Measurements from ENCODE around the gene PRSS21.

The PRSS21 gene

DNA sequence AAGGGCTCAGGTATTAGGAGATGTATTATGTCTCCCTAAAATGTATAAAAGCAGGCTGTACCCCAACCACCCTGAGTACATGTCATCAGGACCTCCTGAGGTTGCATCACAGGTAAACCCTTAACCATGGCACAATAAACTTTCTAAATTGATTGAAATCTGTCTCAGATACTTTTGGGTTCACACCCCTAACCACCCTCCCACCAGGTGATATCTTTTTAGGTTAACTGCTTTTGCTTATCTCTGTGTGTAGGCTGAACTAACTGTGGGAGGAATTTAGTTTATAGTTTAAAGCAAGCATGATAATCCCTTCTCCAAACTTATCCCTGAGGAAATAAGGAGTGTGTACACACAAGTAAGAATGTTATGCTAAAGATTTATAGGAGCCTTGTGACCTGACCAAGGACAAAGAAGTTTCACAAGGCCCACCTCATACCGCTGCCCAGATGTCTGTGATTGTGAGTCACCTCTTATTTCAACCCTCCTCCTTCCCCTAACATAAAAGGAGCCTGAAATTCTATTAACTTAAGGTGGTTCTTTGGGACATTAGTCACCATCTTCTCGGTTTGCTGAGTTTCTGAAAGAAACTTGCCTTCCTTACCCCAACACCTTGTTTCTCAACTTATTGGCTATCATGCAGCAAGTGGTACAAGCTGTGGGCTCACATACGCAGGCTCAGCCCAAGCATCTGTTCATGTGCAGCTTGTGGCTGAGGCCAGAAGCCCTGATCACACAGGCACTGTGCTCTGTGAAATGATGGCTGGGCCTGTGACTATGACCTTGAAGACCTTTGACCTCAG lies 29.7 kb downstream of the PRSS21 start:
- TF ChIP-seq SUZ12 (IDR thresholded peaks at IDR 0.05) (no peak), FOXK2 (IDR thresholded peaks at IDR 0.05) (no peak), NFRKB (IDR thresholded peaks at IDR 0.05) (no peak), SP1 (IDR thresholded peaks at IDR 0.05) (no peak), FOXA1 (IDR thresholded peaks at IDR 0.05) (no peak), ZNF384 (IDR thresholded peaks at IDR 0.05) (no peak), LEF1 (IDR thresholded peaks at IDR 0.05; ENCODE audit: borderline replicate concordance) (no peak), HDGF (IDR thresholded peaks at IDR 0.05; ENCODE audit: borderline replicate concordance) (no peak), ARNT (IDR thresholded peaks at IDR 0.05) (no peak), CTBP1 (IDR thresholded peaks at IDR 0.05; ENCODE audit: borderline replicate concordance) (no peak), FOXM1 (IDR thresholded peaks at IDR 0.05; ENCODE audit: borderline replicate concordance) (no peak), L3MBTL2 (conservative IDR thresholded peaks at IDR 0.05) (no peak), BHLHE40 (IDR thresholded peaks at IDR 0.05; ENCODE audit: borderline replicate concordance) (no peak), ELF4 (IDR thresholded peaks at IDR 0.05) (no peak), TARDBP (IDR thresholded peaks at IDR 0.05) (no peak)
- TF ChIP-seq, protein P1, sequence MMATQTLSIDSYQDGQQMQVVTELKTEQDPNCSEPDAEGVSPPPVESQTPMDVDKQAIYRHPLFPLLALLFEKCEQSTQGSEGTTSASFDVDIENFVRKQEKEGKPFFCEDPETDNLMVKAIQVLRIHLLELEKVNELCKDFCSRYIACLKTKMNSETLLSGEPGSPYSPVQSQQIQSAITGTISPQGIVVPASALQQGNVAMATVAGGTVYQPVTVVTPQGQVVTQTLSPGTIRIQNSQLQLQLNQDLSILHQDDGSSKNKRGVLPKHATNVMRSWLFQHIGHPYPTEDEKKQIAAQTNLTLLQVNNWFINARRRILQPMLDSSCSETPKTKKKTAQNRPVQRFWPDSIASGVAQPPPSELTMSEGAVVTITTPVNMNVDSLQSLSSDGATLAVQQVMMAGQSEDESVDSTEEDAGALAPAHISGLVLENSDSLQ (IDR thresholded peaks at IDR 0.05) = no peak
- no peak for DNase-seq (ENCODE audit: extremely low spot score)
- CTCF ChIA-PET = no interaction called here
- POLR2A ChIA-PET = interaction anchor here (2.6 kb wide), 1 partner anchor 22 kb away, joined by 14 read pairs; no protein-coding TSS in a partner anchor

GRCh38 chr16:2848933-2849725 lies 32.1 kb downstream of the PRSS21 start:
- POLR2A ChIA-PET = no interaction called here
- CTCF ChIA-PET = interaction anchor here (1.3 kb wide), 1 partner anchor 10 kb away, joined by 6 read pairs; no protein-coding TSS in a partner anchor

DNA sequence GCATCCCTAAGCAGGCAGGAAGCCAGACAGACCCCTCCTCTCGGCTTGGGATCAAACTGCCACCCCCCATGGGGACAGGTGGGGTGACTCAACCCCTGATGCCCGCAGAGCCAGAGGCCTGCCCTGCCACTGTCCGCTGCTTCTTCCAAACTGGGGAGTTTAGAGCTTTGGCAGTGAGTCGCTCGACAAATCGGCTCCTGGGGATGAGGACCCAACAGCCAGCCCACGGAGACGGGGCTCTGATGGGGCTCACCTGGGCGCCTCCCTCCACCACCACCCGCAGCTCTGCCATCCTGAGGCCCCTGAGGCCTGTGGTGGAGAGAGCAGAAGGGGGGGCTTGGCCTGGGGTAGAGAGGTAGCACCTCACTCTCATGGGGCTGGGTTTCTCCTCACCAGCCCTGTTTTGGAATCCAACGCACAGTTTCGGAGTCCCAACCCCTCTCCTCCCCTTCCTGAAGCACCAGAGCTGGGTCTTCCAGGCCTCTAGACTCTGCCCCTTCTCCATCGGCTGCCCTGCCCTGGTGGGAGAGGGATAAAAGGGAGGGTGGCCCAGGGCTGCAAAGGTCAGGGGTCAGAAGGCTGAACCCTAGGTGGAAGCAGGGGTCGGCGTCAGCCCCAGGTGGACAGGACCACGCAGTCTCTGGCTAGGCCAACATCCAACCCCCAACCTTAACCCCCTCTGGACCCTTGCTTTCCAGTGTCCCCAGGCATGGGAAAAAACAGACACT lies 35.1 kb downstream of the PRSS21 start:
- CTCF ChIA-PET = no interaction called here
- POLR2A ChIA-PET = no interaction called here
- TF ChIP-seq NFRKB (IDR thresholded peaks at IDR 0.05) (no peak), FOXM1 (IDR thresholded peaks at IDR 0.05; ENCODE audit: borderline replicate concordance) (no peak), TARDBP (IDR thresholded peaks at IDR 0.05) (no peak), ELF4 (IDR thresholded peaks at IDR 0.05) (no peak), FOXK2 (IDR thresholded peaks at IDR 0.05) (no peak), SP1 (IDR thresholded peaks at IDR 0.05) (no peak)
- DNase-seq (ENCODE audit: extremely low spot score) = no peak

More at GRCh38 chr16:2848933-2849725, 32.1 kb downstream of the PRSS21 start:
- TF ChIP-seq TARDBP (IDR thresholded peaks at IDR 0.05) (no peak), ZNF384 (IDR thresholded peaks at IDR 0.05) (no peak), SP1 (IDR thresholded peaks at IDR 0.05) (no peak), FOXM1 (IDR thresholded peaks at IDR 0.05; ENCODE audit: borderline replicate concordance) (no peak), FOXA1 (IDR thresholded peaks at IDR 0.05) (no peak), ARNT (IDR thresholded peaks at IDR 0.05) (no peak), LEF1 (IDR thresholded peaks at IDR 0.05; ENCODE audit: borderline replicate concordance) (no peak), HDGF (IDR thresholded peaks at IDR 0.05; ENCODE audit: borderline replicate concordance) (no peak), ELF4 (IDR thresholded peaks at IDR 0.05) (no peak), CTBP1 (IDR thresholded peaks at IDR 0.05; ENCODE audit: borderline replicate concordance) (no peak), SUZ12 (IDR thresholded peaks at IDR 0.05) (no peak), NFRKB (IDR thresholded peaks at IDR 0.05) (no peak)
- DNase-seq (ENCODE audit: extremely low spot score) = no peak

- DNase-seq (ENCODE audit: extremely low spot score) = no peak
- TF ChIP-seq HDGF (IDR thresholded peaks at IDR 0.05; ENCODE audit: borderline replicate concordance) (no peak), L3MBTL2 (conservative IDR thresholded peaks at IDR 0.05) (no peak), FOXA1 (IDR thresholded peaks at IDR 0.05) (no peak), FOXM1 (IDR thresholded peaks at IDR 0.05; ENCODE audit: borderline replicate concordance) (no peak), SP1 (IDR thresholded peaks at IDR 0.05) (no peak), TARDBP (IDR thresholded peaks at IDR 0.05) (no peak), CTBP1 (IDR thresholded peaks at IDR 0.05; ENCODE audit: borderline replicate concordance) (no peak), LEF1 (IDR thresholded peaks at IDR 0.05; ENCODE audit: borderline replicate concordance) (no peak), BHLHE40 (IDR thresholded peaks at IDR 0.05; ENCODE audit: borderline replicate concordance) (no peak), SUZ12 (IDR thresholded peaks at IDR 0.05) (no peak)
- ChIA-PET CTCF (no interaction called here), POLR2A (no interaction called here)
These were observed 35.9 kb downstream of the PRSS21 start for GRCh38 chr16:2852731-2853507.

GRCh38 chr16:2853531-2854073 lies 36.6 kb downstream of the PRSS21 start:
- TF ChIP-seq ELF4 (IDR thresholded peaks at IDR 0.05) = no peak
- no peak for TF ChIP-seq BHLHE40 (IDR thresholded peaks at IDR 0.05; ENCODE audit: borderline replicate concordance)
- no peak for TF ChIP-seq L3MBTL2 (conservative IDR thresholded peaks at IDR 0.05)
- TF ChIP-seq FOXK2 (IDR thresholded peaks at IDR 0.05) = no peak
- no peak for TF ChIP-seq TARDBP (IDR thresholded peaks at IDR 0.05)
- TF ChIP-seq, protein P1 (IDR thresholded peaks at IDR 0.05) = no peak
- no peak for TF ChIP-seq CTBP1 (IDR thresholded peaks at IDR 0.05; ENCODE audit: borderline replicate concordance)
- no peak for TF ChIP-seq NFRKB (IDR thresholded peaks at IDR 0.05)
- no peak for TF ChIP-seq SP1 (IDR thresholded peaks at IDR 0.05)
- no peak for TF ChIP-seq LEF1 (IDR thresholded peaks at IDR 0.05; ENCODE audit: borderline replicate concordance)
- no peak for DNase-seq (ENCODE audit: extremely low spot score)
- ChIA-PET POLR2A (no interaction called here), CTCF (no interaction called here)
